Dermis blood vessel endothelial cell (primary cell): ENCODE results near the gene CDK15. TPM values are rescaled to one million over a fixed set of nuclear protein-coding genes. Genes with fewer than 3 reads are reported as not detected.

Experiments used
- total RNA-seq: library from RNA; depleted of rRNA; stranded (reverse); fragments of >200 nt; gene quantifications from 2 replicates; pipeline ENCODE4 v1.2.3, GENCODE V29; 2014

Gene CDK15
- total RNA-seq, 1 donor from 2014 or later: not detected

Other genes starting within 250 kb of the CDK15 start
- 28.2 and 35.0 TPM in 2 replicates for gene TMEM237, start 163.0 kb upstream of the CDK15 start, total RNA-seq
- gene MPP4, start 107.9 kb upstream of the CDK15 start, total RNA-seq: 2.2 and 3.1 TPM in 2 replicates
- gene ALS2, start 25.6 kb upstream of the CDK15 start, total RNA-seq: 33.4 and 38.1 TPM in 2 replicates
- 0.19 and 0.68 TPM in 2 replicates for gene FZD7, start 227.3 kb downstream of the CDK15 start, total RNA-seq